ENCODE results near the gene AMMECR1. TPM values are rescaled to one million over a fixed set of nuclear protein-coding genes. Genes with fewer than 3 reads are reported as not detected.

Gene AMMECR1
- total RNA-seq, 2 experiments from 2014 or later, result 7.8 to 7.9 TPM

- ATAC-seq (ENCODE audit: poor library complexity), result no peak
- no peak overlapping the region for H3K4me3 ChIP-seq (ENCODE audit: low read length)
- no peak overlapping the region for H3K27ac ChIP-seq (ENCODE audit: low read depth in 1 of 2, low read length in 2 of 2)
- Mint-ChIP-seq H3K4me3 (no peak overlapping the region), H3K27me3 (no peaks in the 10 kb centered on the region), H3K27ac (no peak overlapping the region), H3K9me3 (no peaks in the 10 kb centered on the region), H3K36me3 (ENCODE audit: low read depth) (peaks cover 20% of the 10 kb centered on the region), H3K4me1 (ENCODE audit: low read depth) (peaks cover 51% of the 10 kb centered on the region)
- peaks cover 0 to 9% of the 10 kb centered on the region in 2 experiments for H3K9me3 ChIP-seq (ENCODE audit: control insufficient read depth in 1 of 2, insufficient read depth in 1 of 2, low read length in 2 of 2)
- intact Hi-C loops (cut with DNase I, micrococcal nuclease), result no loop called here
- H3K4me1 ChIP-seq (ENCODE audit: insufficient read depth, low read length), result no peaks in the 10 kb centered on the region
- no peaks in the 10 kb centered on the region for H3K27me3 ChIP-seq (ENCODE audit: control insufficient read depth in 1 of 2, insufficient read depth in 2 of 2, low read length in 2 of 2)
- POLR2A ChIA-PET, result no interaction called here
- CTCF ChIA-PET, result no interaction called here
- H3K36me3 ChIP-seq (ENCODE audit: insufficient read depth, low read length), result no peaks in the 10 kb centered on the region
- no peak for DNase-seq
- no peak for TF ChIP-seq CTCF (IDR thresholded peaks at IDR 0.05)
Measured at GRCh38 chrX:110286106-110286505, 31.8 kb downstream of the AMMECR1 start.

DNA sequence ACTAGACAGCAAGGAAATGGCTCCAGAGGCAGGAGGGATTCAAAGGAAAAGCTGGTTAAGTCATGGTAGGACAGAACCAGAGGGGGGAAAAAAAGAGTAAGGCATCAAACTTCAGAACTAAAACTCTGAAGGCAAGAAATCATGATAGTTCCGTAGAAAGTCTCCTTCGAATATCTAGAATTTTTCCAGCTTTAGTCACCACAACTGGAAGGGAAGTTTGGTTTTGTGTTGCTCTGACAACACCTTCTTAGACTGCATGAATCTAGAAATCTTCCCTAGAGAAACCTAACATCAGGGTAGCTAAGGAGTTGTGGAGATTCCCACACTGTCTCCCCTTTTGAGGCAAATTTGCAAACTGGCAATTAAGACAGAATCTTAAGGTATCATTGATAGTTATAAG is 33.7 kb downstream of the AMMECR1 start:
- ATAC-seq (ENCODE audit: poor library complexity), result no peak
- H3K27me3 Mint-ChIP-seq, result no peaks in the 10 kb centered on the region
- no peak for DNase-seq
- H3K9me3 Mint-ChIP-seq, result no peaks in the 10 kb centered on the region
- H3K9me3 ChIP-seq (ENCODE audit: control insufficient read depth in 1 of 2, insufficient read depth in 1 of 2, low read length in 2 of 2), result peaks cover 0 to 9% of the 10 kb centered on the region in 2 experiments
- no peak overlapping the region for H3K27ac ChIP-seq (ENCODE audit: low read depth in 1 of 2, low read length in 2 of 2)
- no peak overlapping the region for H3K4me3 ChIP-seq (ENCODE audit: low read length)
- no peaks in the 10 kb centered on the region for H3K27me3 ChIP-seq (ENCODE audit: control insufficient read depth in 1 of 2, insufficient read depth in 2 of 2, low read length in 2 of 2)
- H3K4me1 Mint-ChIP-seq (ENCODE audit: low read depth), result peaks cover 36% of the 10 kb centered on the region
- H3K27ac Mint-ChIP-seq, result no peak overlapping the region
- intact Hi-C loops (cut with DNase I, micrococcal nuclease), result no loop called here
- no peaks in the 10 kb centered on the region for H3K4me1 ChIP-seq (ENCODE audit: insufficient read depth, low read length)
- ChIA-PET POLR2A (no interaction called here), CTCF (no interaction called here)
- no peak overlapping the region for H3K4me3 Mint-ChIP-seq
- H3K36me3 ChIP-seq (ENCODE audit: insufficient read depth, low read length), result no peaks in the 10 kb centered on the region
- peaks cover 20% of the 10 kb centered on the region for H3K36me3 Mint-ChIP-seq (ENCODE audit: low read depth)
- no peak for TF ChIP-seq CTCF (IDR thresholded peaks at IDR 0.05)

- no peak for ATAC-seq (ENCODE audit: poor library complexity)
- H3K36me3 ChIP-seq (ENCODE audit: insufficient read depth, low read length), result no peaks in the 10 kb centered on the region
- no peak overlapping the region for H3K27ac ChIP-seq (ENCODE audit: low read depth in 1 of 2, low read length in 2 of 2)
- H3K36me3 Mint-ChIP-seq (ENCODE audit: low read depth), result peaks cover 20% of the 10 kb centered on the region
- intact Hi-C loops (cut with DNase I, micrococcal nuclease), result no loop called here
- DNase-seq, result no peak
- TF ChIP-seq CTCF (IDR thresholded peaks at IDR 0.05), result no peak
- no peaks in the 10 kb centered on the region for H3K27me3 ChIP-seq (ENCODE audit: control insufficient read depth in 1 of 2, insufficient read depth in 2 of 2, low read length in 2 of 2)
- H3K27me3 Mint-ChIP-seq, result no peaks in the 10 kb centered on the region
- H3K9me3 ChIP-seq (ENCODE audit: control insufficient read depth in 1 of 2, insufficient read depth in 1 of 2, low read length in 2 of 2), result peaks cover 0 to 9% of the 10 kb centered on the region in 2 experiments
- H3K4me1 ChIP-seq (ENCODE audit: insufficient read depth, low read length), result no peaks in the 10 kb centered on the region
- H3K9me3 Mint-ChIP-seq, result no peaks in the 10 kb centered on the region
- no peak overlapping the region for H3K4me3 Mint-ChIP-seq
- ChIA-PET CTCF (no interaction called here), POLR2A (no interaction called here)
- no peak overlapping the region for H3K4me3 ChIP-seq (ENCODE audit: low read length)
- no peak overlapping the region for H3K27ac Mint-ChIP-seq
- H3K4me1 Mint-ChIP-seq (ENCODE audit: low read depth), result peaks cover 34% of the 10 kb centered on the region
Measured at GRCh38 chrX:110282922-110283321, 35.0 kb downstream of the AMMECR1 start.

Measured in CD4-positive, alpha-beta T cell (primary cell).